CD14-positive monocyte (primary cell): Measurements from ENCODE around the gene CLCF1. TPM values are rescaled to one million over a fixed set of nuclear protein-coding genes. Genes with fewer than 3 reads are reported as not detected.

ENCODE experiments used
- DNase-seq, 3 donors: peaks; one replicate each; pipeline ENCODE4 v3.0.0-alpha.2; 2011 to 2022
- H2AFZ ChIP-seq: 2 replicates; pipeline ENCODE4 v1.6.0; 2012; ENCODE audit warnings: mild to moderate bottlenecking, low read depth, low read length, inconsistent platforms; ENCODE audit not compliant: insufficient read depth, poor library complexity, severe bottlenecking
- H3K27ac ChIP-seq, 2 donors: 1 replicate in 1 of 2; 2 replicates in 1 of 2; pipeline ENCODE4 v1.5.1; 2012 to 2013; ENCODE audit warnings: low read length in 2 of 2, control low read depth in 1 of 2, inconsistent platforms in 1 of 2, low read depth in 1 of 2, mild to moderate bottlenecking in 1 of 2
- H3K27me3 ChIP-seq, 2 donors: one replicate each; pipeline versions ENCODE4 v1.6.0 to v1.6.1; 2011 to 2013; ENCODE audit warnings: low read length in 2 of 2; ENCODE audit not compliant: control insufficient read depth in 2 of 2, insufficient read depth in 2 of 2
- H3K36me3 ChIP-seq, 2 donors: replicated peaks in 1 of 2; 1 replicate in 1 of 2; 2 replicates in 1 of 2; pipeline versions ENCODE4 v1.5.1 to v1.6.1; 2012 to 2013; ENCODE audit warnings: low read length in 2 of 2, control low read depth in 1 of 2, inconsistent platforms in 1 of 2, mild to moderate bottlenecking in 1 of 2; ENCODE audit not compliant: insufficient read depth in 2 of 2, control insufficient read depth in 1 of 2
- H3K4me1 ChIP-seq, 2 donors: 1 replicate in 1 of 2; 2 replicates in 1 of 2; pipeline versions ENCODE4 v1.5.1 to v1.6.1; 2012 to 2013; ENCODE audit warnings: low read length in 2 of 2, control low read depth in 1 of 2, inconsistent platforms in 1 of 2, mild to moderate bottlenecking in 1 of 2, moderate library complexity in 1 of 2; ENCODE audit not compliant: insufficient read depth in 2 of 2, control insufficient read depth in 1 of 2
- H3K4me2 ChIP-seq: replicated peaks from 2 replicates; pipeline ENCODE3; 2012; ENCODE audit warnings: low read length, moderate library complexity, mild to moderate bottlenecking; ENCODE audit not compliant: poor library complexity, severe bottlenecking; ENCODE audit errors: extremely low read depth
- H3K4me3 ChIP-seq, 3 experiments: fragments of 200-600 bp in 1 of 3; sonication (generic) in 1 of 3; replicated peaks in 1 of 3; 1 replicate in 2 of 3; 2 replicates in 1 of 3; pipeline ENCODE4 v1.5.1; 2011 to 2013; ENCODE audit warnings: low read length in 3 of 3, mild to moderate bottlenecking in 3 of 3, control low read depth in 2 of 3, low read depth in 2 of 3, inconsistent platforms in 1 of 3, moderate library complexity in 1 of 3
- H3K79me2 ChIP-seq: 2 replicates; pipeline ENCODE4 v1.6.0; 2012; ENCODE audit warnings: mild to moderate bottlenecking, control low read depth, inconsistent platforms, low read length, moderate library complexity; ENCODE audit not compliant: insufficient read depth
- H3K9ac ChIP-seq: 2 replicates; pipeline ENCODE4 v1.6.0; 2017; ENCODE audit warnings: low read length, mild to moderate bottlenecking; ENCODE audit not compliant: insufficient read depth, poor library complexity, severe bottlenecking
- H3K9me3 ChIP-seq, 2 donors: replicated peaks in 1 of 2; 1 replicate in 1 of 2; 2 replicates in 1 of 2; pipeline versions ENCODE4 v1.5.1 to v1.6.1; 2012 to 2013; ENCODE audit warnings: low read length in 2 of 2, control low read depth in 1 of 2; ENCODE audit not compliant: control insufficient read depth in 1 of 2, insufficient read depth in 1 of 2
- H4K20me1 ChIP-seq: 2 replicates; pipeline ENCODE4 v1.6.0; 2012; ENCODE audit warnings: mild to moderate bottlenecking, low read length, control low read depth, moderate library complexity; ENCODE audit not compliant: insufficient read depth
- H3K27ac Mint-ChIP-seq, 7 donors: one replicate each; pipeline ENCODE4 v1.8.0; 2020; ENCODE audit warnings: mild to moderate bottlenecking in 7 of 7, mixed read lengths in 7 of 7, moderate library complexity in 6 of 7, inconsistent platforms in 2 of 7
- H3K27me3 Mint-ChIP-seq, 3 donors: one replicate each; pipeline ENCODE4 v1.8.0; 2021 to 2022; ENCODE audit warnings: low read depth in 3 of 3, mild to moderate bottlenecking in 3 of 3, mixed read lengths in 3 of 3, moderate library complexity in 3 of 3, inconsistent platforms in 1 of 3
- H3K36me3 Mint-ChIP-seq, 2 donors: one replicate each; pipeline ENCODE4 v1.8.0; 2020; ENCODE audit warnings: mixed read lengths in 2 of 2, inconsistent platforms in 1 of 2, mild to moderate bottlenecking in 1 of 2
- H3K4me1 Mint-ChIP-seq: one replicate; pipeline ENCODE4 v1.8.0; 2020; ENCODE audit warnings: mild to moderate bottlenecking, mixed read lengths
- H3K4me3 Mint-ChIP-seq, 2 donors: one replicate each; pipeline ENCODE4 v1.8.0; 2020; ENCODE audit warnings: mild to moderate bottlenecking in 2 of 2, mixed read lengths in 2 of 2, moderate library complexity in 1 of 2
- H3K9me3 Mint-ChIP-seq, 7 donors: one replicate each; pipeline ENCODE4 v1.8.0; 2020 to 2022; ENCODE audit warnings: mixed read lengths in 7 of 7, mild to moderate bottlenecking in 6 of 7, moderate library complexity in 6 of 7, inconsistent platforms in 2 of 7
- WGBS: methylation state at CpG from one replicate; pipeline ENCODE4 v1.1.5; 2013; ENCODE audit warnings: missing lambda C conversion rate; ENCODE audit not compliant: insufficient coverage; 5-methylcytosine and 5-hydroxymethylcytosine counted together
- intact Hi-C, 2 donors: fragments of 100-400 bp; cut with micrococcal nuclease; formaldehyde crosslinking; loops; one replicate each; pipeline versions ENCODE4 v1.15.0 to v1.15.1; 2023
- polyA plus RNA-seq, 3 donors: library from polyadenylated mRNA; depleted of rRNA in 1 of 3; unstranded in 2 of 3; stranded (reverse) in 1 of 3; fragments of 300-500 nt in 2 of 3; fragments of >200 nt in 1 of 3; fragmentation: Illumina TruSeq in 2 of 3; gene quantifications; 1 replicate in 2 of 3; 2 replicates in 1 of 3; pipeline ENCODE4 v1.2.3, GENCODE V29; 2012 to 2021
- TF ChIP-seq, protein P1 (sequence below): fragments of 200-600 bp; IDR thresholded peaks from one replicate; pipeline ENCODE4 v1.8.0; 2022; ENCODE audit warnings: antibody characterized with exemption, mild to moderate bottlenecking

CLCF1 gene
- polyA plus RNA-seq, 3 donors, result 0.44 to 14.8 (median 0.94) TPM

- Histone ChIP-seq H3K79me2 (peaks cover 34% of the 10 kb centered on the region), H3K4me3 (peak overlapping the region; percentile 52 to 85 (median 73)), H3K27ac (peak overlapping the region; percentile 96 to 99), H3K4me1 (peaks cover 65 to 69% of the 10 kb centered on the region in 2 donors), H3K27me3 (no peaks in the 10 kb centered on the region), H3K9ac (peak overlapping the region; percentile 97), H2AFZ (peak overlapping the region; percentile 55), H3K4me2 (peak overlapping the region; percentile 75), H3K36me3 (no peaks in the 10 kb centered on the region), H4K20me1 (peaks cover 15% of the 10 kb centered on the region), H3K9me3 (no peaks in the 10 kb centered on the region)
- Mint-ChIP-seq H3K4me3 (peak overlapping the region; percentile 87 to 96), H3K9me3 (no peaks in the 10 kb centered on the region), H3K4me1 (peaks cover 64% of the 10 kb centered on the region), H3K27ac (peak overlapping the region; percentile 97 to 100 (median 99)), H3K36me3 (peaks cover 8 to 9% of the 10 kb centered on the region in 2 donors), H3K27me3 (peaks cover 0 to 2% (median 0%) of the 10 kb centered on the region in 3 donors)
- TF ChIP-seq, protein P1, sequence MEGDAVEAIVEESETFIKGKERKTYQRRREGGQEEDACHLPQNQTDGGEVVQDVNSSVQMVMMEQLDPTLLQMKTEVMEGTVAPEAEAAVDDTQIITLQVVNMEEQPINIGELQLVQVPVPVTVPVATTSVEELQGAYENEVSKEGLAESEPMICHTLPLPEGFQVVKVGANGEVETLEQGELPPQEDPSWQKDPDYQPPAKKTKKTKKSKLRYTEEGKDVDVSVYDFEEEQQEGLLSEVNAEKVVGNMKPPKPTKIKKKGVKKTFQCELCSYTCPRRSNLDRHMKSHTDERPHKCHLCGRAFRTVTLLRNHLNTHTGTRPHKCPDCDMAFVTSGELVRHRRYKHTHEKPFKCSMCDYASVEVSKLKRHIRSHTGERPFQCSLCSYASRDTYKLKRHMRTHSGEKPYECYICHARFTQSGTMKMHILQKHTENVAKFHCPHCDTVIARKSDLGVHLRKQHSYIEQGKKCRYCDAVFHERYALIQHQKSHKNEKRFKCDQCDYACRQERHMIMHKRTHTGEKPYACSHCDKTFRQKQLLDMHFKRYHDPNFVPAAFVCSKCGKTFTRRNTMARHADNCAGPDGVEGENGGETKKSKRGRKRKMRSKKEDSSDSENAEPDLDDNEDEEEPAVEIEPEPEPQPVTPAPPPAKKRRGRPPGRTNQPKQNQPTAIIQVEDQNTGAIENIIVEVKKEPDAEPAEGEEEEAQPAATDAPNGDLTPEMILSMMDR, result no peak
- WGBS, result 21% methylated on average over 19 of the region's 25 CpGs
- DNase-seq, result peak; percentile 70 to 71 (median 71)
- intact Hi-C loops, result loop anchor here in 1 of 2 donors (5.0 kb wide), 1 partner anchor 155 kb away; the partner anchor contains the start of genes CDK2AP2 and PITPNM1
Observed at GRCh38 chr11:67352546-67353316, 20.7 kb downstream of the CLCF1 start.

DNA sequence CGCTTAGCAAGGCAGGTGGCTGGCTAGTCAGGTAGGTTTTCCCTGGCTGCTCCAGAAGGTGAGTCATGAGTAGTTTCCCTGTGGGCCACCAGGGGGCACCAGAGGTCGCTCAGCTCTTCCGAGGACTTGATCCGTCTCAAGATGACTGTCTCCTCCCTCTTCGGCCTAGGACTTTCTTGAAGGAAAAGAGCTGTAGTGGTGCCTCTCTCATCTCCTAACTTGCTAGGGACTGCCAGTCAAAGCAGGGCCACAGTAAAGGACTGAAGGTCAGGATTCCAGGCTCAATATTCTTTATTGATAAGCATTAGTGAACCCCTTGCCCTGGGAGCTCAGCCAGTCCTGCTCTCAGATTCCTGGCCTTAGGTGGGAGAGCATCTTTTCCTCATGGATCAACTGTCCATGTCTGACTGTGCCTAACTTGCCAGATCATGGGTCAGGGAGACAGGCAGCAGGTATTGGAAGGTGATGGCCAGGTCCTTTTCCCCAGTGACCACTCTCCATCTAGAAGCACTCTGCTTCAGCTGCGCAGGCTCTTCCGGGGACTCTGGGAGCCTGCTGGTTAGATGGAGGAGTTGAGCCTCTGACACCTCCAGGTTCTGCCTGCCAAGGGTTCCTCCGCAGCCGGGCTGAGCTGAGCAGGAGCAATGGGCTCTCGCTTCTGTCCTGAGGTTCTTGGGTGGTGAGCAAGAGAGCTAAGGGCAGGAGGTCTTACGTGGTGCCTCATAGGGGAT, 22.0 kb downstream of the CLCF1 start:
- Histone ChIP-seq H3K4me2 (peak overlapping the region; percentile 75), H3K27ac (peak overlapping the region; percentile 24 to 52), H3K27me3 (no peaks in the 10 kb centered on the region), H3K36me3 (no peaks in the 10 kb centered on the region), H3K4me3 (peak overlapping the region in 1 of 3 experiments; percentile 32), H3K9me3 (no peaks in the 10 kb centered on the region), H4K20me1 (peaks cover 15% of the 10 kb centered on the region), H2AFZ (no peak overlapping the region), H3K4me1 (peaks cover 52 to 56% of the 10 kb centered on the region in 2 donors), H3K9ac (no peak overlapping the region), H3K79me2 (peaks cover 34% of the 10 kb centered on the region)
- Mint-ChIP-seq H3K4me1 (peaks cover 53% of the 10 kb centered on the region), H3K27me3 (peaks cover 0 to 2% (median 0%) of the 10 kb centered on the region in 3 donors), H3K36me3 (peaks cover 8 to 9% of the 10 kb centered on the region in 2 donors), H3K27ac (peak overlapping the region; percentile 63 to 88 (median 76)), H3K9me3 (no peaks in the 10 kb centered on the region), H3K4me3 (peak overlapping the region in 1 of 2 donors; percentile 57)
- TF ChIP-seq, protein P1, result peak; percentile 98
- 20% methylated on average over 5 of the region's 11 CpGs for WGBS
- intact Hi-C loops, result loop anchor here (1.0 to 5.0 kb wide), 2 partner anchors 31 to 156 kb away; partner anchors contain the start of genes CDK2AP2 (in 1 of the 2) and PITPNM1 (in 1 of the 2)
- peak; percentile 75 to 85 (median 82) for DNase-seq
